ENCODE measurements around the gene ANXA9. TPM values are rescaled to one million over a fixed set of nuclear protein-coding genes. Genes with fewer than 3 reads are reported as not detected.

Gene ANXA9
- total RNA-seq, 1 donor from 2014 or later = 0.49 TPM

DNA sequence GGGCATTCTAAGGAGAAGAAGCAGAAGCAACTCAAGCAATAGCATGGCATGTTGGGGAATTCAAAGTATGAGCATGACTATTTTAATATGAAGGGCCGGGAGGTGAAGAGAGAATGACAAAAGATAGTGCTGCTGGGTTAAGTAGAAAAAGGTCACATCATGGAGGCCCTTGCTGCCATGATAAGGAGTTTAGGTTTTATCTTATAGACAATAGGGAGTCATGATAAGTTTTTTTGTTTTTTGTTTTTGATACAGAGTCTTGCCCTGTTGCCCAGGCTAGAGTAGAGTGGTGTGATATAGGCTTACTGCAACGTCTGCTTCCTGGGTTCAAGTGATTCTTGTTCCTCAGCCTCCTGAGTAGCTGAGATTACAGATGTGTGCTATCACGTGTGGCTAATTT lies 57.4 kb downstream of the ANXA9 start:
- Histone ChIP-seq H3K4me1 (no peaks in the 10 kb centered on the region), H3K27me3 (no peaks in the 10 kb centered on the region), H3K9me3 (no peaks in the 10 kb centered on the region), H3K4me3 (no peak overlapping the region), H3K27ac (no peak overlapping the region), H3K36me3 (no peaks in the 10 kb centered on the region)
- intact Hi-C loops (cut with DNase I) = no loop called here
- no peak for DNase-seq (ENCODE audit: extremely low spot score in 2 of 2)
- no peak for TF ChIP-seq POLR2A (IDR thresholded peaks at IDR 0.05)
- TF ChIP-seq CTCF (IDR thresholded peaks at IDR 0.05) = no peak
- TF ChIP-seq POLR2AphosphoS5 (IDR thresholded peaks at IDR 0.05; ENCODE audit: insufficient read depth in 1 of 2, low read depth in 1 of 2) = no peak

- no peak for TF ChIP-seq CTCF (IDR thresholded peaks at IDR 0.05)
- no peak for TF ChIP-seq POLR2AphosphoS5 (IDR thresholded peaks at IDR 0.05; ENCODE audit: insufficient read depth in 1 of 2, low read depth in 1 of 2)
- TF ChIP-seq POLR2A (IDR thresholded peaks at IDR 0.05) = no peak
- Histone ChIP-seq H3K27me3 (no peaks in the 10 kb centered on the region), H3K9me3 (no peaks in the 10 kb centered on the region), H3K27ac (no peak overlapping the region), H3K4me3 (no peak overlapping the region), H3K4me1 (peaks cover 9% of the 10 kb centered on the region), H3K36me3 (no peaks in the 10 kb centered on the region)
- DNase-seq (ENCODE audit: extremely low spot score in 2 of 2) = no peak
- intact Hi-C loops (cut with DNase I) = no loop called here
These were observed 61.1 kb downstream of the ANXA9 start for GRCh38 chr1:151043163-151043562.

Small RNA genes within 50 kb of the gene (small RNA-seq; reads per million reads assigned to genes)
- gene RNU6-884P = not detected

Other genes starting within 250 kb of the ANXA9 start
- 34.1 TPM for gene CTSS, start 216.5 kb upstream of the ANXA9 start, total RNA-seq
- gene CTSK, start 174.0 kb upstream of the ANXA9 start, total RNA-seq = 67.3 TPM
- 71.5 TPM for gene ARNT, start 105.7 kb upstream of the ANXA9 start, total RNA-seq
- not detected for gene CTXND2, start 95.2 kb upstream of the ANXA9 start, total RNA-seq
- gene SETDB1, start 55.9 kb upstream of the ANXA9 start, total RNA-seq = 51.1 TPM
- gene CERS2, start 7.5 kb upstream of the ANXA9 start, total RNA-seq = 86.4 TPM
- gene MINDY1, start 24.6 kb downstream of the ANXA9 start, total RNA-seq = 27.0 TPM
- gene PRUNE1, start 26.2 kb downstream of the ANXA9 start, total RNA-seq = 25.5 TPM
- gene BNIPL, start 54.3 kb downstream of the ANXA9 start, total RNA-seq = 105 TPM
- gene C1orf56, start 65.5 kb downstream of the ANXA9 start, total RNA-seq = 5.2 TPM
- gene CDC42SE1, start 77.3 kb downstream of the ANXA9 start, total RNA-seq = 89.1 TPM
- 3.7 TPM for gene MLLT11, start 78.1 kb downstream of the ANXA9 start, total RNA-seq
- gene GABPB2, start 88.5 kb downstream of the ANXA9 start, total RNA-seq = 19.2 TPM
- 10.1 TPM for gene SEMA6C, start 164.3 kb downstream of the ANXA9 start, total RNA-seq
- 7.6 TPM for gene TNFAIP8L2, start 174.4 kb downstream of the ANXA9 start, total RNA-seq
- 21.1 TPM for gene LYSMD1, start 183.6 kb downstream of the ANXA9 start, total RNA-seq
- gene SCNM1, start 183.9 kb downstream of the ANXA9 start, total RNA-seq = 22.1 TPM
- 2.2 TPM for gene TMOD4, start 193.7 kb downstream of the ANXA9 start, total RNA-seq
- gene VPS72, start 207.9 kb downstream of the ANXA9 start, total RNA-seq = 17.2 TPM
- gene PIP5K1A, start 216.3 kb downstream of the ANXA9 start, total RNA-seq = 80.3 TPM